ENCODE measurements around the gene NPHP4. TPM values are rescaled to one million over a fixed set of nuclear protein-coding genes. Genes with fewer than 3 reads are reported as not detected.

NPHP4 gene
- total RNA-seq, 1 donor from 2014 or later: 11.3 TPM

DNA sequence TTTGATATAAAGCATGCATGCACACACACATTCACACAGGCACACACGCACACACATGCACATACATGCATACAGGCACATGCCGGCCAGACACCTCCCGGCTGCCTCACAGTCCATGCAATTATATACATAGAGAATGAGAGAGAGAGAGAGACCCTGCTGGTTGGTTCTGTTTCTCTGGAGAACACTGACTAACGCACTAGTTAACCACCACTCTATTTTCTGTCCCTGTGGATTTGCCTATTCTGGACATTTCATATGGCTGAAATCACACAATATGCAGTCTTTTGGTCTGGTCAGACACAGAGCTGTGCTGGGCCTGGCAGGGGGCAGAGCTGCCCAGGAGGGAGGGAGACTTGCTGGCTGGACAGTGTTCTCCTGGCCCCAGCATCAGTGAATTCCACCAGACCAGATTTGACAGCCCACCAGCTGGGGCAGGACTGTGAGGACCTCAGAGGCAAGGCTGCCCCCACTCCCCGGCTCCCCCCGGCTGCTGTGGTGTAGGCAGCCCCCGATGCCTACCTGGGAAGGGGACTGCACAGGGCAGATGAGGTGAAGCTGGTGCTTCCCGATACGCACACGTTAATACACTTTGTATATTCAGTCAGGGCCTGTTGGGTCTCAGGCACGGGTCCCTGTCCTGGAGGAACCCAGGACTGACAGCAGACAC, 152.2 kb downstream of the NPHP4 start:
- no peak overlapping the region for H3K4me3 ChIP-seq
- no peaks in the 10 kb centered on the region for H3K4me1 ChIP-seq
- intact Hi-C loops (cut with DNase I): no loop called here
- no peaks in the 10 kb centered on the region for H3K36me3 ChIP-seq
- TF ChIP-seq, protein P1, sequence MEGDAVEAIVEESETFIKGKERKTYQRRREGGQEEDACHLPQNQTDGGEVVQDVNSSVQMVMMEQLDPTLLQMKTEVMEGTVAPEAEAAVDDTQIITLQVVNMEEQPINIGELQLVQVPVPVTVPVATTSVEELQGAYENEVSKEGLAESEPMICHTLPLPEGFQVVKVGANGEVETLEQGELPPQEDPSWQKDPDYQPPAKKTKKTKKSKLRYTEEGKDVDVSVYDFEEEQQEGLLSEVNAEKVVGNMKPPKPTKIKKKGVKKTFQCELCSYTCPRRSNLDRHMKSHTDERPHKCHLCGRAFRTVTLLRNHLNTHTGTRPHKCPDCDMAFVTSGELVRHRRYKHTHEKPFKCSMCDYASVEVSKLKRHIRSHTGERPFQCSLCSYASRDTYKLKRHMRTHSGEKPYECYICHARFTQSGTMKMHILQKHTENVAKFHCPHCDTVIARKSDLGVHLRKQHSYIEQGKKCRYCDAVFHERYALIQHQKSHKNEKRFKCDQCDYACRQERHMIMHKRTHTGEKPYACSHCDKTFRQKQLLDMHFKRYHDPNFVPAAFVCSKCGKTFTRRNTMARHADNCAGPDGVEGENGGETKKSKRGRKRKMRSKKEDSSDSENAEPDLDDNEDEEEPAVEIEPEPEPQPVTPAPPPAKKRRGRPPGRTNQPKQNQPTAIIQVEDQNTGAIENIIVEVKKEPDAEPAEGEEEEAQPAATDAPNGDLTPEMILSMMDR (IDR thresholded peaks at IDR 0.05): no peak
- TF ChIP-seq POLR2A (IDR thresholded peaks at IDR 0.05) (no peak), POLR2AphosphoS5 (IDR thresholded peaks at IDR 0.05; ENCODE audit: insufficient read depth in 1 of 2, low read depth in 1 of 2) (no peak)
- no peak overlapping the region for H3K27ac ChIP-seq
- DNase-seq (ENCODE audit: extremely low spot score in 2 of 2): no peak
- H3K9me3 ChIP-seq: no peaks in the 10 kb centered on the region
- H3K27me3 ChIP-seq: no peaks in the 10 kb centered on the region

DNA sequence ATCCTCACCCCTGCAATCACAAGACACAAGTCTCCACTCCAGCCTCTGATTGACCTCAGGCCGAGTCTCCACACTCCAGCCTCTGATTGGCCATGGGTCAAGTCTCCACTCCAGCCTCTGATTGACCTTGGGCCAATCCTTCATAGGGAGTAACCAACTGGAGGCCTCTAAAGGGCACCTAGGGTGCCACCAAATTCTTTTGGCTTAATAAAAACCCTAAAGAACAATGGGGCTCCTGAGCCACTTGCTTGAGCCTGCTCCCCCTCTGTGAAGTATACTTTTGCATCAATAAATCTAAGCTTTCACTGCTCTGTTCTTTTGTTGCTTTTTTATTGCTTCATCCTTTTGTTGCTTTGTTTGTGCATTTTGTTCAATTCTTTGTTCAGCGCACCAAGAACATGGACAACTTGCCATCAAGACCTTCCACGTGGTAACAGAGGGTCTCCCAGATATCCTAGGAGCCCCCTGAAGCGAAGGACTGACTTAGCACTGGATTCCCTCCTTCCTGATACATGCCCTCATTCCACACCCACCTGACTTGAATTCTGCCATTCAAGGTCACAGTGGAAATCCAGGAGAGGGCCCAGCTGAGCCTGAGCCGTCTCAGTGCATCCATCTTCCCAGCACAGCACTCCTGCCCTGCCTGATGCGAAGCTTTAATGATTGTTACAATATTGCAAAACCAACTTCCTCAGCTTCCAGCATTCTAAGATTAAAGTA, 152.9 kb downstream of the NPHP4 start:
- DNase-seq (ENCODE audit: extremely low spot score in 2 of 2): no peak
- no peaks in the 10 kb centered on the region for H3K9me3 ChIP-seq
- no peaks in the 10 kb centered on the region for H3K27me3 ChIP-seq
- H3K27ac ChIP-seq: no peak overlapping the region
- intact Hi-C loops (cut with DNase I): no loop called here
- no peaks in the 10 kb centered on the region for H3K36me3 ChIP-seq
- no peak overlapping the region for H3K4me3 ChIP-seq
- TF ChIP-seq POLR2AphosphoS5 (IDR thresholded peaks at IDR 0.05; ENCODE audit: insufficient read depth in 1 of 2, low read depth in 1 of 2): no peak
- TF ChIP-seq, protein P1 (IDR thresholded peaks at IDR 0.05): no peak
- no peak for TF ChIP-seq POLR2A (IDR thresholded peaks at IDR 0.05)
- H3K4me1 ChIP-seq: no peaks in the 10 kb centered on the region

DNA sequence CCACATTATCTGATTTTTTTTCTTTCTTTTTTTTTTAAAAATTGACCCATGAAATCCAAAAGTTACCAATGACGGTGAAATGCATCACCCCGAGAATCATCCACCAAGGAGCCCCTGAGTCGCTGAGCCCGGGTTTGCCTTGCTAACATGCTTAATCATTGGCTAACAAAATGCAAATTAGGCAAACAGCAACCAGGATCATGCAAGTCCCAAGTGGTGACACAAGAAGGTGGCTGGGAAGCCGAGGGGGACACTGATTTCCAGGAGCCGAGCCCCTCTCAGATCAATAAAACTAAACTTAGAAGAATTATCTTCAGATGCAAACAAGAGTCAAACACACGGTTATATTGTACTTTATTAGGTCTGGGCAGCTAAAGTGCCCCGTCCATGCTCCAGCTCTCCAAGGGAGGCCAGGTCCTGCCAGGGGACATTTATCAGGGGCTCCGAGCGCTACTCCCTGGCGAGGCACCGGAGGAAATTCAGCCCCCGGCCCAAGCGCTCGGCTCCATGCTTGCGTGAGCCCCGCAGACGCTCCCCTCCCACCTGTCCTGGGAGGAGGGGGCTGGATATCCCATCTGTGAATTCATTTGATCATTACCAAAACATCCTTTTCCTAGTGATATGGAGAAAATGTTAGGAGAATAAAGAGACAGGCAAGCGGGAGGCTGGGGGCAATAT, 154.1 kb downstream of the NPHP4 start:
- no peak for DNase-seq (ENCODE audit: extremely low spot score in 2 of 2)
- no peak overlapping the region for H3K4me3 ChIP-seq
- intact Hi-C loops (cut with DNase I): no loop called here
- no peaks in the 10 kb centered on the region for H3K36me3 ChIP-seq
- H3K27ac ChIP-seq: no peak overlapping the region
- no peaks in the 10 kb centered on the region for H3K4me1 ChIP-seq
- H3K27me3 ChIP-seq: no peaks in the 10 kb centered on the region
- TF ChIP-seq, protein P1 (IDR thresholded peaks at IDR 0.05): no peak
- TF ChIP-seq POLR2AphosphoS5 (IDR thresholded peaks at IDR 0.05; ENCODE audit: insufficient read depth in 1 of 2, low read depth in 1 of 2) (no peak), POLR2A (IDR thresholded peaks at IDR 0.05) (no peak)
- no peaks in the 10 kb centered on the region for H3K9me3 ChIP-seq

DNA sequence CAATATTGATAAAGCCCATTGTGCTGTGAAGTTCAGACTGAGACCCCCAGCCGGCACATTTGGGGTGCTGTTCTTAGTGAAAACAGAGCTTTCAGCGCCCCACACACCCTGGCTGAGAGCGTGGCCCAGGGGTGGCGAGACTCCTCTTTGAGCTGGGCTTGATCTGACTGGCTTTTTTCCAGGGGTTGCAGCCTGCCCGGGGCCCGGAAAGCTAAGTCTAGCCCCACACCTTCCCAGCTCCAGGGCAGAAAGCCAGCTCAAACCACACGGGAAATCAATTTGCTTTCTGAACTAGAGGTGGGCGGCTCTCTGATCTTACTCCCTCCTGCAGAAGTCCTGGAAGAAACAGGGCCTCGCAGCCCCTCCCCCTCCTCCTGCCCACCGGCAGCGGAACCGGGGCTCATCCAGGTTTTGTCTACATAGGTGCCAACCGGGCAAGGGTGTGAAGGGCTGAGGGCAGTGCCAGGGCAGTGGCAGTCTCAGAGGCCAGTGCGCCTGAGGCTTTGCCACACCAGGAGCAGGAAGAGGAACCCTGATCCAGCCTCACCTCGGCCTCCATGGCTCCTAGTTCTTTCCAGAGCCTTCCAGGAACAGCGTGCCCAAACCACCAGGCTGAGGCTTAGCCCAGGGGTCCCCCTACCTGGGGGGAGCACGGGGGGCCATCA, 155.3 kb downstream of the NPHP4 start:
- H3K36me3 ChIP-seq: no peaks in the 10 kb centered on the region
- intact Hi-C loops (cut with DNase I): no loop called here
- TF ChIP-seq POLR2AphosphoS5 (IDR thresholded peaks at IDR 0.05; ENCODE audit: insufficient read depth in 1 of 2, low read depth in 1 of 2): no peak
- TF ChIP-seq, protein P1 (IDR thresholded peaks at IDR 0.05): no peak
- no peak for TF ChIP-seq POLR2A (IDR thresholded peaks at IDR 0.05)
- no peaks in the 10 kb centered on the region for H3K4me1 ChIP-seq
- no peak overlapping the region for H3K4me3 ChIP-seq
- no peak for DNase-seq (ENCODE audit: extremely low spot score in 2 of 2)
- no peak overlapping the region for H3K27ac ChIP-seq
- no peaks in the 10 kb centered on the region for H3K9me3 ChIP-seq
- no peaks in the 10 kb centered on the region for H3K27me3 ChIP-seq
